ENCODE results near the gene IFIT1.
"Not testable (repeated sequence)": the region's sequence is repeated elsewhere in the genome, so short reads cannot be mapped to it uniquely, and the experiment has no call there.

IFIT1 gene

GRCh38 chr10:89428877-89429276 lies 36.5 kb downstream of the IFIT1 start:
- no peak for DNase-seq (ENCODE audit: extremely low read depth, low read depth)

DNA sequence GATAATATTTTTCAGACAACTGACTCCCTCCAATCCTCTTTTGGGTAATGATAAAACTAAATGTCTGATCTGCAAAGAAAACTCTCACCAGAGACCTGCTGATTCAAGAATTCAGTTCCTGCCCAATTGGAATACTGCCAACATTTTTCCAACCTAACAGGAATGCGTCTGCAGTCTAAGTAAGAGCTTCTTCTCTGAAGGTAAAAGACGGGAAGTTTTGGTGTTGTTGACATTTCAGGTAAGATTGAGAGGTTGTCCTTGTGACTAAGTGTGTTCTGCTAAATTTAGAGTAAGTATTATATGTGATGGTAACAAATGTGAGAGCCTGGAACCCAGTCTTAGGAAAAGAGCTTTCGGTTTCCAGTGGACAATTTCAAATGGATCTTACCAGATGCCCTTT lies 39.6 kb downstream of the IFIT1 start:
- DNase-seq (ENCODE audit: extremely low read depth, low read depth), result no peak
- TF ChIP-seq CTCF (IDR thresholded peaks at IDR 0.05; ENCODE audit: low read depth, low read length), result no peak

More at GRCh38 chr10:89428877-89429276, 36.5 kb downstream of the IFIT1 start:
- TF ChIP-seq CTCF (IDR thresholded peaks at IDR 0.05; ENCODE audit: low read depth, low read length), result no peak

GRCh38 chr10:89438525-89438924 lies 46.1 kb downstream of the IFIT1 start:
- no peak for DNase-seq (ENCODE audit: extremely low read depth, low read depth)

DNA sequence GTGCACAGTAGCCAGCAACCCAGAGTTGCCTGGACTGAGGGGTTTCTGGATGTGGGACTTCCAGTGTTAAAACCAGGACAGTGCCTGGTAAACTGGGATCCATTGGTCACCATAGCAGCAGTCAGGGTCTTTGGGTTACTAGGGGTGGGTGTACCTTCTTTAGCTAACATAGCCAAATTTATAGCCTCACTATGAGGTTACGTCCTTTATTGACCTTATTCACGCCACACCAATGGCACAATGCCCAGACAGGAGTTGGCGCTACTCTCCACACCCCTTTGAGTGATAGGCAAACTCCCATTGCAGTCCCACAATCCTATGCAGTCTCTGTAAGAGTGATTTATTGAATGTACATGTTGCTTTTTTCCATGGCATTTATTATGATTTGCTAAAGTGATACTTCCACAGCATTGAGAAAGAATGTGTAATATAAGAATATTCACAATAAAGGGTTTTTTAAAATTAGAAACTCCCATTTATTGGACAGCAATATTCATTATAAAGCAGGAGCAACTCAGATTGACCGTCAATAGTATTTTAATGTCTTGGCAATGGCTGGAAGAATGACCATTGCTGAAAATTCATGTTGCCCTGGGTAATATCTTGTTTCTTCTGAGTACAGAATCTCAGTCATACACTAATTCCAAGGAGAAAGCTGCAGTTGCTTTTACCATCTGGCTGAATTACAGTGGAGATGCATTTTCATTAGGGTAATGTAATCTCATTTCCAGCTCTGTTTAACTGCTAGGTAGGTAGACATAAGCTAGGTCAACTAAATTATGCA lies 48.0 kb downstream of the IFIT1 start:
- no peak for TF ChIP-seq CTCF (IDR thresholded peaks at IDR 0.05; ENCODE audit: low read depth, low read length)

More at GRCh38 chr10:89438525-89438924, 46.1 kb downstream of the IFIT1 start:
- TF ChIP-seq CTCF (IDR thresholded peaks at IDR 0.05; ENCODE audit: low read depth, low read length), result no peak

GRCh38 chr10:89442289-89442688 lies 49.9 kb downstream of the IFIT1 start:
- DNase-seq (ENCODE audit: extremely low read depth, low read depth), result no peak

More for the DNA sequence above, 48.0 kb downstream of the IFIT1 start:
- DNase-seq (ENCODE audit: extremely low read depth, low read depth), result no peak

DNA sequence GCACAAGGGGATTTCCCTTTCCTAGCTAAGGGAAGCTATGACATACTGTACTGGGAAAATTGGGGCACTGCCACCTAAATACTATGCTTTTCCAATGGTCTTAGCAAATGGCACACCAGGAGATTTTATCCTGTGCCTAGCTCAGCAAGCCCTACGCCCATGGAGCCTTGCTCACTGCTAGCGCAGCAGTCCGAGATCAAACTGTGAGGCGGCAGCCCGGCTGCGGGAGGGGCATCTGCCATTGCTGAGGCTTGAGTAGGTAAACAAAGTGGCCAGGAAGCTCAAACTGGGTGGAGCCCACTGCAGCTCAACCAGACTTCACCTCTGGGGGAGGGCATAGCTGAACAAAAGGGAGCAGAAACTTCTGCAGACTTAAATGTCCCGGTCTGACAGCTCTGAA lies 52.4 kb downstream of the IFIT1 start:
- not testable (repeated sequence) for DNase-seq (ENCODE audit: extremely low read depth, low read depth)

More at GRCh38 chr10:89442289-89442688, 49.9 kb downstream of the IFIT1 start:
- no peak for TF ChIP-seq CTCF (IDR thresholded peaks at IDR 0.05; ENCODE audit: low read depth, low read length)

- DNase-seq (ENCODE audit: extremely low read depth, low read depth), result no peak
- TF ChIP-seq CTCF (IDR thresholded peaks at IDR 0.05; ENCODE audit: low read depth, low read length), result no peak
Observed at GRCh38 chr10:89450901-89451300, 58.5 kb downstream of the IFIT1 start.

DNA sequence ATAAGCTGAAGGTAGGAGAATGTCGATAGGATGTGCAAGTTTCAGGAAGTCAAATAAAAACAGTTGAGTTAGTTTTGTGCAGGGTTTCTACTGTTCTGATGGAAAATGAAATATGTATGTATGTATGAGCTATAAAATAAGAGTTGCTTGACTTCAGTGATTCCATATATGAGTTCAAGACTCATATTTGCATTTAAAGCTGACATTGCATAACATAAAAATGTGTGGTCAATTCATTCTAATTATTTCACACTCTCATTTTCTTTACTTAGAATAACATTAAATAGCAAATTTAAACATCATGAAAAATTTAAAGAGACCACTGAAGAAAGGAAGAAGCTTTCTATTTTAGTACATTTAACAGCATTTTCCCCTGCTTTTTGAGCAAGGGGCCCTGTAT lies 59.8 kb downstream of the IFIT1 start:
- TF ChIP-seq CTCF (IDR thresholded peaks at IDR 0.05; ENCODE audit: low read depth, low read length), result no peak
- no peak for DNase-seq (ENCODE audit: extremely low read depth, low read depth)

Measured in AG09319 (cell line).